Trophoblast cell (in vitro differentiated cells and primary cell): ENCODE measurements around the gene ALG3.

Source experiments
- DNase-seq, 2 donors: peaks; one replicate each; pipeline ENCODE4 v3.0.0-alpha.2; 2016
- H2AFZ ChIP-seq: 2 replicates; pipeline ENCODE4 v1.6.1; 2013; ENCODE audit warnings: low read length, moderate library complexity, mild to moderate bottlenecking; ENCODE audit not compliant: insufficient read depth, poor library complexity
- H2AK5ac ChIP-seq: 2 replicates; pipeline ENCODE4 v1.6.1; 2013; ENCODE audit warnings: mild to moderate bottlenecking, low read length
- H2BK120ac ChIP-seq: 2 replicates; pipeline ENCODE4 v1.6.1; 2013; ENCODE audit warnings: low read length, mild to moderate bottlenecking, moderate library complexity; ENCODE audit not compliant: insufficient read depth, poor library complexity
- H2BK12ac ChIP-seq: 2 replicates; pipeline ENCODE4 v1.6.1; 2013; ENCODE audit warnings: mild to moderate bottlenecking, low read length, moderate library complexity
- H2BK5ac ChIP-seq: 2 replicates; pipeline ENCODE4 v1.6.1; 2013; ENCODE audit warnings: low read length, low read depth, moderate library complexity, mild to moderate bottlenecking; ENCODE audit not compliant: poor library complexity
- H3K14ac ChIP-seq: 2 replicates; pipeline ENCODE4 v1.6.1; 2013; ENCODE audit warnings: mild to moderate bottlenecking, low read length
- H3K18ac ChIP-seq: 2 replicates; pipeline ENCODE4 v1.6.1; 2013; ENCODE audit warnings: mild to moderate bottlenecking, low read length
- H3K23ac ChIP-seq: 2 replicates; pipeline ENCODE4 v1.6.1; 2013; ENCODE audit warnings: low read length
- H3K27ac ChIP-seq: 2 replicates; pipeline ENCODE4 v1.5.1; 2013; ENCODE audit warnings: low read depth, mild to moderate bottlenecking, inconsistent platforms, low read length, moderate library complexity
- H3K27me3 ChIP-seq: 2 replicates; pipeline ENCODE4 v1.6.1; 2013; ENCODE audit warnings: inconsistent platforms, mild to moderate bottlenecking, low read length, moderate library complexity; ENCODE audit not compliant: insufficient read depth
- H3K36me3 ChIP-seq, 2 experiments: 1 replicate in 1 of 2; 2 replicates in 1 of 2; pipeline ENCODE4 v1.6.1; 2013; ENCODE audit warnings: low read length in 2 of 2, mild to moderate bottlenecking in 2 of 2, moderate library complexity in 1 of 2; ENCODE audit not compliant: insufficient read depth in 2 of 2, control insufficient read depth in 1 of 2
- H3K4ac ChIP-seq: 2 replicates; pipeline ENCODE4 v1.6.1; 2013; ENCODE audit warnings: low read depth, mild to moderate bottlenecking, low read length, moderate library complexity
- H3K4me1 ChIP-seq, 2 experiments: 1 replicate in 1 of 2; 2 replicates in 1 of 2; pipeline ENCODE4 v1.6.1; 2013; ENCODE audit warnings: low read length in 2 of 2, mild to moderate bottlenecking in 2 of 2, moderate library complexity in 1 of 2; ENCODE audit not compliant: insufficient read depth in 2 of 2, control insufficient read depth in 1 of 2
- H3K4me2 ChIP-seq: 2 replicates; pipeline ENCODE4 v1.6.1; 2013; ENCODE audit warnings: inconsistent platforms, mild to moderate bottlenecking, low read length, moderate library complexity
- H3K4me3 ChIP-seq: 2 replicates; pipeline ENCODE4 v1.5.1; 2013; ENCODE audit warnings: mild to moderate bottlenecking, low read depth, low read length, inconsistent platforms
- H3K79me1 ChIP-seq: one replicate; pipeline ENCODE4 v1.6.1; 2013; ENCODE audit warnings: low read length
- H3K79me2 ChIP-seq: 2 replicates; pipeline ENCODE4 v1.6.1; 2013; ENCODE audit warnings: low read length, mild to moderate bottlenecking; ENCODE audit not compliant: control insufficient read depth, insufficient read depth, poor library complexity
- H3K9ac ChIP-seq: 2 replicates; pipeline ENCODE4 v1.6.1; 2013; ENCODE audit warnings: mild to moderate bottlenecking, low read length
- H3K9me3 ChIP-seq: 2 replicates; pipeline ENCODE4 v1.6.1; 2013; ENCODE audit warnings: low read depth, mild to moderate bottlenecking, control low read depth, inconsistent platforms, low read length; ENCODE audit not compliant: insufficient read depth
- H4K12ac ChIP-seq: 2 replicates; pipeline ENCODE4 v1.6.1; 2013; ENCODE audit warnings: low read depth, mild to moderate bottlenecking, low read length, moderate library complexity
- H4K8ac ChIP-seq: 2 replicates; pipeline ENCODE4 v1.6.1; 2013; ENCODE audit warnings: low read depth, mild to moderate bottlenecking, low read length, moderate library complexity
- H4K91ac ChIP-seq: one replicate; pipeline ENCODE4 v1.6.1; 2013; ENCODE audit warnings: low read depth, mild to moderate bottlenecking, low read length, moderate library complexity
- WGBS: extraction: QIAGEN DNeasy Blood & Tissue Kit; methylation state at CpG from one replicate; pipeline ENCODE4 v1.1.7; 2013; ENCODE audit warnings: missing lambda C conversion rate; ENCODE audit not compliant: insufficient read length, insufficient coverage; ENCODE audit errors: extremely low coverage; 5-methylcytosine and 5-hydroxymethylcytosine counted together

Gene ALG3

GRCh38 chr3:184291044-184291737 lies 42.4 kb upstream of the ALG3 start:
- H2BK120ac ChIP-seq = no peak overlapping the region
- H4K91ac ChIP-seq = no peak overlapping the region
- H3K4me2 ChIP-seq = no peak overlapping the region
- no peak overlapping the region for H2BK12ac ChIP-seq
- no peak overlapping the region for H2AK5ac ChIP-seq
- H3K4ac ChIP-seq = no peak overlapping the region
- no peak overlapping the region for H2AFZ ChIP-seq
- H3K18ac ChIP-seq = no peak overlapping the region
- H3K79me2 ChIP-seq = no peaks in the 10 kb centered on the region
- H3K27ac ChIP-seq = no peak overlapping the region
- H3K79me1 ChIP-seq = no peaks in the 10 kb centered on the region
- no peaks in the 10 kb centered on the region for H3K27me3 ChIP-seq
- H4K8ac ChIP-seq = no peak overlapping the region
- H3K9me3 ChIP-seq = peaks cover 2% of the 10 kb centered on the region
- no CpG with 5 or more reads among the region's 22 CpGs for WGBS
- no peaks in the 10 kb centered on the region for H3K36me3 ChIP-seq
- no peaks in the 10 kb centered on the region for H3K4me1 ChIP-seq
- no peak overlapping the region for H3K23ac ChIP-seq
- DNase-seq = no peak
- no peak overlapping the region for H3K4me3 ChIP-seq
- H3K9ac ChIP-seq = no peak overlapping the region
- no peak overlapping the region for H3K14ac ChIP-seq
- H4K12ac ChIP-seq = no peak overlapping the region
- no peak overlapping the region for H2BK5ac ChIP-seq

- no peak overlapping the region for H3K18ac ChIP-seq
- H3K27me3 ChIP-seq = no peaks in the 10 kb centered on the region
- no peak overlapping the region for H3K9ac ChIP-seq
- H3K36me3 ChIP-seq = no peaks in the 10 kb centered on the region
- H4K8ac ChIP-seq = no peak overlapping the region
- H3K14ac ChIP-seq = no peak overlapping the region
- H4K12ac ChIP-seq = no peak overlapping the region
- H3K4me2 ChIP-seq = no peak overlapping the region
- WGBS = no CpG with 5 or more reads among the region's 10 CpGs
- H3K23ac ChIP-seq = no peak overlapping the region
- H3K79me2 ChIP-seq = no peaks in the 10 kb centered on the region
- peaks cover 2% of the 10 kb centered on the region for H3K9me3 ChIP-seq
- H3K4me1 ChIP-seq = no peaks in the 10 kb centered on the region
- H2BK5ac ChIP-seq = no peak overlapping the region
- H2AK5ac ChIP-seq = no peak overlapping the region
- no peak overlapping the region for H4K91ac ChIP-seq
- H2BK12ac ChIP-seq = no peak overlapping the region
- H3K27ac ChIP-seq = no peak overlapping the region
- no peak overlapping the region for H2BK120ac ChIP-seq
- no peak overlapping the region for H2AFZ ChIP-seq
- no peak for DNase-seq
- H3K79me1 ChIP-seq = no peaks in the 10 kb centered on the region
- no peak overlapping the region for H3K4me3 ChIP-seq
- H3K4ac ChIP-seq = no peak overlapping the region
Measured at GRCh38 chr3:184290331-184290730, 41.6 kb upstream of the ALG3 start.

- peak in 1 of 2 donors; percentile 40 for DNase-seq
- no peak overlapping the region for H3K18ac ChIP-seq
- H3K27me3 ChIP-seq = no peaks in the 10 kb centered on the region
- H3K36me3 ChIP-seq = no peaks in the 10 kb centered on the region
- no peak overlapping the region for H2BK5ac ChIP-seq
- no peak overlapping the region for H4K91ac ChIP-seq
- no peak overlapping the region for H3K9ac ChIP-seq
- H4K8ac ChIP-seq = no peak overlapping the region
- H3K4me3 ChIP-seq = no peak overlapping the region
- H3K14ac ChIP-seq = no peak overlapping the region
- H2AK5ac ChIP-seq = no peak overlapping the region
- no CpG with 5 or more reads among the region's 10 CpGs for WGBS
- no peaks in the 10 kb centered on the region for H3K79me2 ChIP-seq
- no peak overlapping the region for H3K4me2 ChIP-seq
- H3K9me3 ChIP-seq = peaks cover 2% of the 10 kb centered on the region
- no peaks in the 10 kb centered on the region for H3K79me1 ChIP-seq
- H3K4ac ChIP-seq = no peak overlapping the region
- H3K4me1 ChIP-seq = no peaks in the 10 kb centered on the region
- H2AFZ ChIP-seq = no peak overlapping the region
- no peak overlapping the region for H4K12ac ChIP-seq
- H2BK120ac ChIP-seq = no peak overlapping the region
- H3K27ac ChIP-seq = no peak overlapping the region
- no peak overlapping the region for H2BK12ac ChIP-seq
- H3K23ac ChIP-seq = no peak overlapping the region
Measured at GRCh38 chr3:184289426-184289938, 40.7 kb upstream of the ALG3 start.

GRCh38 chr3:184284696-184285095 lies 35.9 kb upstream of the ALG3 start:
- H3K4ac ChIP-seq = no peak overlapping the region
- H3K14ac ChIP-seq = no peak overlapping the region
- no peaks in the 10 kb centered on the region for H3K4me1 ChIP-seq
- H3K23ac ChIP-seq = no peak overlapping the region
- H3K4me3 ChIP-seq = no peak overlapping the region
- H2BK12ac ChIP-seq = no peak overlapping the region
- H3K79me2 ChIP-seq = no peaks in the 10 kb centered on the region
- no peak overlapping the region for H3K4me2 ChIP-seq
- no peaks in the 10 kb centered on the region for H3K79me1 ChIP-seq
- no peaks in the 10 kb centered on the region for H3K27me3 ChIP-seq
- no peak overlapping the region for H4K91ac ChIP-seq
- H3K36me3 ChIP-seq = no peaks in the 10 kb centered on the region
- no peak overlapping the region for H3K9ac ChIP-seq
- no peak overlapping the region for H2AK5ac ChIP-seq
- no CpG with 5 or more reads among the region's 4 CpGs for WGBS
- no peak overlapping the region for H4K8ac ChIP-seq
- H2BK120ac ChIP-seq = no peak overlapping the region
- H4K12ac ChIP-seq = no peak overlapping the region
- no peak overlapping the region for H2AFZ ChIP-seq
- no peak overlapping the region for H3K18ac ChIP-seq
- no peak overlapping the region for H3K27ac ChIP-seq
- no peak overlapping the region for H2BK5ac ChIP-seq
- DNase-seq = peak in 1 of 2 donors; percentile 16
- peaks cover 2% of the 10 kb centered on the region for H3K9me3 ChIP-seq
